Activated naive CD8-positive, alpha-beta T cell (primary cell): ENCODE results near the gene COA1.
"Not testable (repeated sequence)": the region's sequence is repeated elsewhere in the genome, so short reads cannot be mapped to it uniquely, and the experiment has no call there.

Source experiments
- H3K27ac Mint-ChIP-seq: one replicate; pipeline ENCODE4 v1.8.0; 2021; ENCODE audit warnings: mixed read lengths
- H3K27me3 Mint-ChIP-seq: one replicate; pipeline ENCODE4 v1.8.0; 2021; ENCODE audit warnings: mixed read lengths
- H3K36me3 Mint-ChIP-seq: one replicate; pipeline ENCODE4 v1.8.0; 2021; ENCODE audit warnings: mixed read lengths
- H3K4me1 Mint-ChIP-seq: one replicate; pipeline ENCODE4 v1.8.0; 2021; ENCODE audit warnings: low read depth, mixed read lengths
- H3K4me3 Mint-ChIP-seq: one replicate; pipeline ENCODE4 v1.8.0; 2021; ENCODE audit warnings: mild to moderate bottlenecking, mixed read lengths
- H3K9me3 Mint-ChIP-seq: one replicate; pipeline ENCODE4 v1.8.0; 2021; ENCODE audit warnings: low read depth, mixed read lengths

The COA1 gene, protein sequence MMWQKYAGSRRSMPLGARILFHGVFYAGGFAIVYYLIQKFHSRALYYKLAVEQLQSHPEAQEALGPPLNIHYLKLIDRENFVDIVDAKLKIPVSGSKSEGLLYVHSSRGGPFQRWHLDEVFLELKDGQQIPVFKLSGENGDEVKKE

DNA sequence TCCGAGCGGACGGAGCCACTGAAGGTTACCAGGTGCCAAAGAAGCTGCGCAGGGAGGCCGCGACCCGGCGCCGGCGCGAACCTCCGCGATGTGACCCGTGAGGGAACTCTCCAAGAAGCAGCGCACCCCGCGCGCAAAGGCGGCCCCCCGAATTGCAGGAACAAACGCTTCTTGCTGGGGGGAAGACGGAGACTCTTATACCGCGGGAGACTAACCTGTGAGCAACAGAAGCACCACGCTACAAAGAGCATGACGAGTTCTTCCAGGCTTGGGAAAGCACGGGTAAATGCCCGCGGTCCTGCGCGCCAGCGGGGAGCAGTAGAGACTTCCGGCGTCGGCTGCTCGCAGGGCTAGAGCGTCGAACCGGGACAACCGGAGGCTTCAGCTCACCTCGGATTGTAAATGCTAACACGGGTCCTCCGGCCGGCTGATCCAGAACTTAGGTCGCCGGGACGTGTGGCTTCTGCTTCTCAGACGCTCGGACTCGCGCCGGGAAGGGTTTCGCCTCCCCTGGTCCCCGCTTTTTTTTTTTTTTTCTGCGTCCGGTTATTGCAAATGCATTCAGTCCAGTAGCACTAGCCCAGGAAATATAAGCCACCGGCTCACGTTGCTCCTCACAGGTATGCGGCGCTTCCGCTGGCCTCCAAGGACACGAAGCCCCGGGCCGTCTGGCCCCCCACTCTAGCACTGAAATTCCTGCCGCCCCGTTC is at the start of gene COA1:
Gene COA1 (minus strand): TSS at position 310 of the 710 bp plus-strand sequence. CDS start 80,909 bp downstream, outside the sequence.
- Mint-ChIP-seq H3K27ac (peak within 1 kb of the TSS; percentile 91), H3K27me3 (no peaks in the 10 kb centered on the region), H3K4me3 (peak within 1 kb of the TSS; percentile 94), H3K9me3 (no peaks in the 10 kb centered on the region), H3K36me3 (peaks cover 13% of the 10 kb centered on the region), H3K4me1 (peaks cover 35% of the 10 kb centered on the region)

DNA sequence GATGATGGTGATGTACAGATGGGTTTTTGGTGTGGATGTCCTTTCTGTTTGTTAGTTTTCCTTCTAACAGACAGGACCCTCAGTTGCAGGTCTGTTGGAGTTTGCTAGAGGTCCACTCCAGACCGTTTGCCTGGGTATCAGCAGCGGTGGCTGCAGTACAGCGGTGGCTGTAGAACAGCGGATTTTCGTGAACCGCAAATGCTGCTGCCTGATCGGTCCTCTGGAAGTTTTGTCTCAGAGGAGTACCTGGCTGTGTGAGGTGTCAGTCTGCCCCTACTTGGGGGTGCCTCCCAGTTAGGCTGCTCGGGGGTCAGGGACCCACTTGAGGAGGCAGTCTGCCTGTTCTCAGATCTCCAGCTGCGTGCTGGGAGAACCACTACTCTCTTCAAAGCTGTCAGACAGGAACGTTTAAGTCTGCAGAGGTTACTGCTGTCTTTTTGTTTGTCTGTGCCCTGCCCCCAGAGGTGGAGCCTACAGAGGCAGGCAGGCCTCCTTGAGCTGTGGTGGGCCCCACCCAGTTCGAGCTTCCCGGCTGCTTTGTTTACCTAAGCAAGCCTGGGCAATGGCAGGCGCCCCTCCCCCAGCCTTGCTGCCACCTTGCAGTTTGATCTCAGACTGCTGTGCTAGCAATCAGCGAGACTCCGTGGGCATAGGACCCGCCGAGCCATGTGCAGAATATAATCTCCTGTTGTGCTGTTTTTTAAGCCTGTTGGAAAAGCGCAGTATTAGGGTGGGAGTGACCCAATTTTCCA is 49.1 kb upstream of the COA1 start:
- H3K27ac Mint-ChIP-seq, H3K27me3 Mint-ChIP-seq, H3K4me3 Mint-ChIP-seq, H3K4me1 Mint-ChIP-seq, H3K9me3 Mint-ChIP-seq: not testable (repeated sequence)
- H3K36me3 Mint-ChIP-seq: peaks cover 13% of the 10 kb centered on the region

DNA sequence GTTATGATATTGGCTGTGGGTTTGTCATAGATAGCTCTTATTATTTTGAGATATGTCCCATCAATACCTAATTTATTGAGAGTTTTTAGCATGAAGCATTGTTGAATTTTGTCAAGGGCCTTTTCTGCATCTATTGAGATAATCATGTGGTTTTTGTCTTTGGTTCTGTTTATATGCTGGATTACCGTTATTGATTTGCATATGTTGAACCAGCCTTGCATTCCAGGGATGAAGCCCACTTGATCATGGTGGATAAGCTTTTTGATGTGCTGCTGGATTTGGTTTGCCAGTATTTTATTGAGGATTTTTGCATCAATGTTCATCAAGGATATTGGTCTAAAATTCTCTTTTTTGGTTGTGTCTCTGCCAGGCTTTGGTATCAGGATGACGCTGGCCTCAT is 45.9 kb upstream of the COA1 start:
- H3K9me3 Mint-ChIP-seq, H3K4me3 Mint-ChIP-seq, H3K27me3 Mint-ChIP-seq, H3K27ac Mint-ChIP-seq, H3K4me1 Mint-ChIP-seq: not testable (repeated sequence)
- peaks cover 12% of the 10 kb centered on the region for H3K36me3 Mint-ChIP-seq

DNA sequence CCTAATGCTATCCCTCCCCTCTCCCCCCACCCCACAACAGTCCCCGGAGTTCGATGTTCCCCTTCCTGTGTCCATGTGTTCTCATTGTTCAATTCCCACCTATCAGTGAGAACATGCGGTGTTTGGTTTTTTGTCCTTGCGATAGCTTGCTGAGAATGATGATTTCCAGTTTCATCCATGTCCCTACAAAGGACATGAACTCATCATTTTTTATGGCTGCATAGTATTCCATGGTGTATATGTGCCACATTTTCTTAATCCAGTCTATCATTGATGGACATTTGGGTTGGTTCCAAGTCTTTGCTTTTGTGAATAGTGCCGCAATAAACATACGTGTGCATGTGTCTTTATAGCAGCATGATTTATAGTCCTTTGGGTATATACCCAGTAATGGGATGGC is 43.9 kb upstream of the COA1 start:
- not testable (repeated sequence) for H3K27ac Mint-ChIP-seq, H3K4me1 Mint-ChIP-seq, H3K9me3 Mint-ChIP-seq, H3K27me3 Mint-ChIP-seq, H3K36me3 Mint-ChIP-seq, H3K4me3 Mint-ChIP-seq

DNA sequence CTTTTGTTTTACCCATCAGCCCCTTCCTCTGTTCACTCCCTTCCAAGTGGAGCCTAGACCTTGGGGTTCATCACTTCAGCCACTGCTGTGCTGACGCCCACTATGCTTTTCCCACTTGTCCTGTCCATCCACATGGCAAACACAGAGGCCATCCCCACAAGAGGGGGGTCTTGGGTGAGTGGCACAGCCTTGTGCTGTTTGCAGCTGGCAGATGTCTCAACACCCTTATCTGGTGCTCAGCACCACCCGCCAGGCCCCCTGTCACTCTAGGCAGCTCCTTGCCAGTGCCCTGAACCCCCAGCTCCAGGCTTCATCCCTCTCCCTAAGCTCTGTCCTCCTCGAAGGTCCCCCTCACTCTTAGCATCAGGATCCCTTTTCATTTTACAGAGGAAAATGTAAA is 42.2 kb upstream of the COA1 start:
- Mint-ChIP-seq H3K36me3 (peaks cover 9% of the 10 kb centered on the region), H3K4me3 (no peak overlapping the region), H3K9me3 (no peaks in the 10 kb centered on the region), H3K27me3 (no peaks in the 10 kb centered on the region), H3K27ac (no peak overlapping the region), H3K4me1 (peaks cover 2% of the 10 kb centered on the region)

DNA sequence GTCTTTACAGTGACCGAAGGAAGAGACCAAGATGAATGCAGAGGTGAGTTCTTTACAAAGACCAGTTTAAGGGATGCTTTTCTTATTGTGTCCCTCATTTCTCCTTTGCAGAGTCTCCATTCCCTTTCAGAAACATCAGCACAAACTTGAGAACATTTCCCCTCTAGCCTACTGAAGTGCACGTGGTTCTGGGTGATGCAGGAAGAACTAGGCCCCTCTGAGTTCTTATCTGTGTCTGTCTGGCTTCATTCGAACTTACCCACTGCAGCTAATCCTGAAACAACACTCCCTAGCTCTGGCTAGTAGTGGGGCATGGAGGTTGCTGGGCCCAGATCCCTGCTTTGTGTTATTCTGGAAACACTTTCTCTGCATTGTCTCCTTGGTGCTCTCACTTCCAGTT is 41.8 kb upstream of the COA1 start:
- Mint-ChIP-seq H3K4me3 (no peak overlapping the region), H3K9me3 (no peaks in the 10 kb centered on the region), H3K27me3 (no peaks in the 10 kb centered on the region), H3K4me1 (peaks cover 2% of the 10 kb centered on the region), H3K36me3 (peaks cover 6% of the 10 kb centered on the region), H3K27ac (no peak overlapping the region)

DNA sequence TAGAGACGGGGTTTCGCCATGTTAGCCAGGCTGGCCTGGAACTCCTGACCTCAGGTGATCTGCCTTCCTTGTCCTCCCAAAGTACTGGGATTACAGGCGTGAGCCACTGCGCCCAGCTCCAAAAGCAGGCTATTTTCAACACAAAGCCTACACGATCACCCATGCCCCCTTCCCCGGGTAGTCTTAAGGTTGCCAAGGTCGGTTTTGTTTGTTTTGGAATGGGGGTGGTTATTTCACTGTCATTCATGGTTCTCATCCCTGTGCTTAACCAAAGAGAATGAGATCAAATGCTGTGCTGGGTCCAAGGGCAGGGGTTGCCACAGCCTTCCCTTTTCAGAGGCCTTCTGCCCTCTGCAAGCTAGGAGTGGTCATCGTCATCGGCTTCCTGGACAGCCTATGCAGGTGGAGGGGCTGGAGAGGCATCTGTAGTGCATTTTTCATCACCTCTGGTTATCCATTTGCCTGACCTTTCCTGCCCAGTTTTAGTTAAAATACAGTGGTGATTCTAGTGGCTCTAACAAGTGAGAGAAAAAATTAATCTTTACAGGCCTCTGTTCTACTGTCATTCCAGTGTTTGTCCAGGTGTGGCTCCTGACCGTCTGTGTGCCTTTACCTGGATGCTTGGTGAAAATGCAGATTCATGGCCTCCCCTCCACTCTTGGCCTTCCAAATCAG is 40.6 kb upstream of the COA1 start:
- Mint-ChIP-seq H3K9me3 (no peaks in the 10 kb centered on the region), H3K36me3 (peaks cover 6% of the 10 kb centered on the region), H3K27me3 (no peaks in the 10 kb centered on the region), H3K27ac (no peak overlapping the region), H3K4me1 (peaks cover 3% of the 10 kb centered on the region), H3K4me3 (no peak overlapping the region)

DNA sequence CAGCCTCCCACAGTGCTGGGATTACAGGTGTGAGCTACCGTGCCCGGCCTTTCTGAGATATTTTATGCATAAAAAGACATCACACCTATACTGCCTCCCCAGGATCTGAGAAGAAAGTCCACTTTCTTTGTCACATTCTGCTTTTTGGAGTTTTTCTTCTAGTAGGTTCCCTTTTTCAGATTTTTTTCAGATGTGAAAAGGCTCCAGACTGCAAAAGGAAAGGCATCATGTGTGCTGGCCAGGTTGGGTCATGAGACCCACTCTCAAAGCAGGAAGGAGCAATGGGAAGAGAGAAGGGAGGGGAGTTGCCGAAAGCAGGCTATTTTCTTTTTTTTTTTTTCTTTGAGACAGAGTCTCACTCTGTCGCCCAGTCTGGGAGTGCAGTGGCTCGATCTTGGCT is 40.0 kb upstream of the COA1 start:
- H3K27ac Mint-ChIP-seq: no peak overlapping the region
- no peak overlapping the region for H3K4me3 Mint-ChIP-seq
- H3K9me3 Mint-ChIP-seq: no peaks in the 10 kb centered on the region
- H3K36me3 Mint-ChIP-seq: peaks cover 6% of the 10 kb centered on the region
- peaks cover 9% of the 10 kb centered on the region for H3K4me1 Mint-ChIP-seq
- H3K27me3 Mint-ChIP-seq: no peaks in the 10 kb centered on the region

DNA sequence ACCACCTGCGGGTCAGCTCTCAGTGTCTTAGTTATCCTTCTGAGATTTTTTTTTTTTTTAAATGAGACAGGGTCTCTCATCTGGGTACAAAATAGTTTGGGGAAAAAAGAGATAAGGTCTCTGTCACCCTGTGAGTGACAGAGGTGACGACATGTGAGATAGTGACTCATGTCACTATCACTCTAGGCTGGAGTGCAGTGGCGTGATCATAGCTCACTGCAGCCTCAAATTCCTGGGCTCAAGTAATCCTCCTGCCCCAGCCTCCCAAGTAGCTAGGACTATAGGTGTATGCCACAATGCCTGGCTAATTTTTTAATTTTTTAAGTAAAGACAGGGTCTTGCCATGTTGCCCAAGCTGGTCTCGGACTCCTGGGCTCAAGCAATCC is 39.6 kb upstream of the COA1 start:
- H3K4me1 Mint-ChIP-seq: peaks cover 13% of the 10 kb centered on the region
- H3K27me3 Mint-ChIP-seq: no peaks in the 10 kb centered on the region
- no peaks in the 10 kb centered on the region for H3K9me3 Mint-ChIP-seq

DNA sequence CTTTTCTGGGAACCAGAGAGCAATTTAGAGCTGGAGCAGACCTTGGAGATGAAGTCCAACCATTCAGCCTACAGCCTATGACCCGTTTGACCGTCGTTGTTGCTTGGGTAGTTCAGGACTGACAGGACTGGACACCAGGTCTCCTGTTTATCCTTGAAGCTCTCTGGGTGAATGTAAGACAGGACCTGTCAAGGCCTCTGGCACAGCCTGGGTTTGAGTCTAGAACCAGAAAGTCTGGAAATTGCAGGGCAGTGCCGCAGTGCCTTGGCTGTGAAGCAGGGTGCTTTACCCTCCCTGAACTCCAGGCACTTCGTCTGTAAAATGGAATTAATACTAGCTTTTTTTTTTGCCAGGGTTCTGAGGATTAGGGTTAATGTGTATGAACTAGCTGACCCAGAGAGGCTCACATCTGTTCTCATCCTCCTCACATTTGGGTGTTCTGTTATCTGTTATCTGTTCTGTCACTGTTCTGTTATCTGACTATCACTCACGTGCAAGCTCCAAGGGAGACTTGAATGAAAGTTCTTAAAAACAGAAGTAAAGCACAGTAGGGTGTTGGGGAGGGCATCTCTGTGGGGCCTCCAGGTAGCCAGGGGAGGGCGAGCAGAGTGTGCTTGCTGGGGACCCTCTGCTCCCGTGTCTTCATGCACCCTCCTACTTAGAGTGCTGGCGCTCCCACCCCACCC is 39.0 kb upstream of the COA1 start:
- H3K4me3 Mint-ChIP-seq: no peak overlapping the region
- H3K9me3 Mint-ChIP-seq: no peaks in the 10 kb centered on the region
- H3K36me3 Mint-ChIP-seq: peaks cover 6% of the 10 kb centered on the region
- no peak overlapping the region for H3K27ac Mint-ChIP-seq
- peaks cover 19% of the 10 kb centered on the region for H3K4me1 Mint-ChIP-seq
- no peaks in the 10 kb centered on the region for H3K27me3 Mint-ChIP-seq

More for the DNA sequence above, 39.6 kb upstream of the COA1 start:
- H3K27ac Mint-ChIP-seq: no peak overlapping the region
- peaks cover 6% of the 10 kb centered on the region for H3K36me3 Mint-ChIP-seq
- H3K4me3 Mint-ChIP-seq: no peak overlapping the region

DNA sequence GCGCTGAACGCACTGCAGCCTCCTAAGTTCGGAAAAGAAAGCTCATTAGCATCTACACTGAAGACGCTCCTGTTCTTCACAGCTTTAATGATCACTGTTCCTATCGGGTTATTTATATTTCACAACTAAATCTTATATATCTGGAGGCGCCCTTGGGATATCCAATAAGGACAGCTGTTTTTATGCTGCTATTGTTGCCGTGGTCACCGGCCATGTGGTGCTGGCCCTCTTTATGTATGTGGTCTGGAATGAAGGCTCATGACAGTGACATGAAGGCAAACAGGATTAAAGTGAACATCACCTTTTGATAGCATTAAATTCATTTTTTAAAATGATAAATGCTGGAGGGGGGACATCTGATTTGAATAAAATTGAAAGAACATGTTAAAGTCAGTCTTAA is 38.0 kb upstream of the COA1 start:
- Mint-ChIP-seq H3K27ac (no peak overlapping the region), H3K4me1 (peaks cover 25% of the 10 kb centered on the region), H3K4me3 (no peak overlapping the region), H3K9me3 (no peaks in the 10 kb centered on the region), H3K36me3 (peaks cover 3% of the 10 kb centered on the region), H3K27me3 (no peaks in the 10 kb centered on the region)

DNA sequence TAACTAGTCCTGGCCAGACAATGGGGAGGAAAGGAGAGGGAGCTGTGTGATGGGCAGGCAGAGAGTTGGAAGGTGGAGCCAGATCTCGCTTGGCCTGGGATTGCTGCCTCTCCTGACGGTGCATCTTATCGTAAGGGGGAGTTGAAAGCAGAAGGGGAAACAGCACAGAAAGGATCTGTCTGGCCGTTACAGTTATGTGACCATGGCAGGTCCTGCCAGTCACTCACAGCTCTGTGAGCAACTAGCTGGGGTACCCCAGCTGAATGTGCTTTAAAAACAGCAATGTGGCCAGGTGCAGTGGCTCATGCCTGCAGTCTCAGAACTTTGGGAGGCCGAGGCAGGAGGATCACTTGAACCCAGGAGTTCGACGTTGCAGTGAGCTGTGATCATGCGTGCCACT is 37.2 kb upstream of the COA1 start:
- no peaks in the 10 kb centered on the region for H3K9me3 Mint-ChIP-seq
- no peaks in the 10 kb centered on the region for H3K36me3 Mint-ChIP-seq
- no peak overlapping the region for H3K4me3 Mint-ChIP-seq
- H3K4me1 Mint-ChIP-seq: peaks cover 31% of the 10 kb centered on the region
- H3K27me3 Mint-ChIP-seq: no peaks in the 10 kb centered on the region
- no peak overlapping the region for H3K27ac Mint-ChIP-seq

DNA sequence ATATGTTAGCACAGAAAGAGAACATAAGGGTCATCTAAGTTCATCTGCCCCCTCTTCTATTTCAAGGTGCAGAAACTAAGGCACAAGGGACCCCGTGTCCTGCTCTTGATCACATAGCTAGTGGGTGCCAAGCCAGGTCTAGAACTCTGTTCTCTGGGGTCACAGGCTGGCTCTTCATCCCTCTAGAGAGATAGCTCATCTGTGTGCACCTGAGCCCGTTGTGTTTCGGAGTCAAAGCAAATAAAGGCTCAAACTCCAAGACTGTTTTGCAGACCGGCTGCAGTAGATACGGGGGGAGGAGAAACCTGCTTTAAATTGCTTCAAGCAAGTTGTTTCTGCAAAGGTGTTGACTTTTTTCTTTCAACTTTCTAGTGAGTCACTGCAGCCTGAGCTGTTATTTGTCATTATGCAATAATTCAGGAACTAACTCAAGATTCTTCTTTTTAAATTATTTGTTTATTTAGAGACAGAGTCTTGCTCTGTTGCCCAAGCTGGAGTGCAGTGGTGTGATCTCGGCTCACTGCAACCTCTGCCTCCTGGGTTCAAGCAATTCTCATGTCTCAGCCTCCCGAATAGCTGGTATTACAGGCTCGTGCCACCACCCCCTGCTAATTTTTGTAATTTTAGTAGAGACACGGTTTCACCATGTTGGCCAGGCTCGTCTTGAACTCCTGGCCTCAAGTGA is 35.6 kb upstream of the COA1 start:
- peak overlapping the region; percentile 58 for H3K27ac Mint-ChIP-seq
- H3K36me3 Mint-ChIP-seq: no peaks in the 10 kb centered on the region
- H3K4me1 Mint-ChIP-seq: peaks cover 38% of the 10 kb centered on the region
- H3K9me3 Mint-ChIP-seq: no peaks in the 10 kb centered on the region
- H3K4me3 Mint-ChIP-seq: peak overlapping the region; percentile 74
- H3K27me3 Mint-ChIP-seq: no peaks in the 10 kb centered on the region

DNA sequence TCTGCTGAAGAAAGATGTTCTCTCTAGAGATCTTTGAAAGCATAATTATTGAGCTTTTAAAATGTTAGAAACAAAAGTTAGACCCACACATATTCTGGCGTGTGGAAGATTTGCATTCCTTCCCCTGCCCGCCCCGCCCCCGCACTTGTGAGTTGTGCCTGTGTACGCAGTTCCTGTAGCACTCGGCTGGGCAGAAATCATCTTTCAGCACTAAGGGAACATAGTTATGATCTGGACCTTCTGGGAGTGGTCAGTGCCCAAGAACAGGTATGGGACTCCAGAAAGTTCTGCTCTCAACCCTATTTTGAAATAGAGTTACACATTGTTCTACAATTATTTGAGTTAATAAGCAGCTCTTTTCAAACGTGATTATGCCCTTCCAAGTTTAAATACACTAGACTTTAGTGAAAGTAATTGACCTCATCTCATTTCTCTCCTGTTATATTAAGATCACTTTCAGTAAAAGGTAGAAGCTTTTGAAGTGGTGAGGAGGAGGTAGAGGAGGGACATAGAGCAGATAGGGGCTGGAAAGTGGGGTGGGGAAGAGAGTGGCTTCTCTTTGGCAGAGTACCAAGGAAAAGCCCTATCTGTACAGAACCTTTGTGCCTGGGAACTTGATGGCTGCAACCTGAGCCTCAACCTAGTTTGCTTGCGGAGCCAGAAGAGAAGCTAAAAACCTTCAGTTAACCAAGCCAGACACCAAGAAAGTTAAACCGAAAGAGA is 34.9 kb upstream of the COA1 start:
- Mint-ChIP-seq H3K27me3 (no peaks in the 10 kb centered on the region), H3K4me3 (peak overlapping the region; percentile 74), H3K36me3 (no peaks in the 10 kb centered on the region), H3K4me1 (peaks cover 44% of the 10 kb centered on the region), H3K27ac (peak overlapping the region; percentile 50), H3K9me3 (no peaks in the 10 kb centered on the region)
